Dedifferentiated amniotic fluid mesenchymal stem cell (primary cell): ENCODE data around the gene PHLDA1.
"Not testable (repeated sequence)": the region's sequence is repeated elsewhere in the genome, so short reads cannot be mapped to it uniquely, and the experiment has no call there.

ENCODE experiments used
- DNase-seq: peaks from one replicate; pipeline ENCODE4 v3.0.0-alpha.2; 2016; ENCODE audit errors: extremely low spot score

The PHLDA1 gene

DNA sequence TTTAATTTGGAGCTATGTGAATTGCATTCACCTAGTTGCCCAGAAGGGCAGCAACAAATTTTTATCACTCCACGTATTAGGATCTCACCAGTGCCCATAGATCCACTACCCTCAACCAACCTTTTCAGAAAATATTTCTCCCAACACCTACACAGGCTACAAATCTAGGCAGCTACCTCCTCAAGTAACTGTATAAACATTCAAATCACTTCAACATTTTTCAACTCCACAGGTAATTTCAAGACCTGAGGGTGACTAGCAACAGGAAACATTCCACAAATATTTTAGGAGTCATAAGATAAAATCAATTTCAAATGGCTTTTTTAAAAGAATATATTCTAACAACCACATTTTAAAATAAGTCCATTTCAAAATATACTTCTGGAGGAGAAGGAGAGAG, 12.9 kb downstream of the PHLDA1 start:
- no peak for DNase-seq

DNA sequence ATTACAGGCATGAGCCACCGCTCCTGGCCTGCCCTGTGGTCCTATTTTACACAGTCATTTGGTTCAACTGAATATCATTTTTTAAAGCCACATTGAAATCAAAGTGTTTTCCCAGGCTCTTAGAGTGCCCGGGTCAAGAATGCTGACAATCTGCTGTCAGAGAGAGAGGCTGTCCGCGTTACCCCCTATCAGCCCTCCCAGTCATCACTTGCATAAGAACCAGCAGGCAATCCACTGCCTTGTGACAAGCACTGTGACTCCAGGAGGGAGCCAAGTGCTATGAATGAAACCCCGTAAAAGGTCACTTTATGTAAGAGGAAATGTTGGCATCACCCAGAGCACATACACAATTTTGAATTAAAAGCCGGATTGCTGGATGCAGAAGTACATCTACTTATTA, 13.5 kb downstream of the PHLDA1 start:
- no peak for DNase-seq

DNA sequence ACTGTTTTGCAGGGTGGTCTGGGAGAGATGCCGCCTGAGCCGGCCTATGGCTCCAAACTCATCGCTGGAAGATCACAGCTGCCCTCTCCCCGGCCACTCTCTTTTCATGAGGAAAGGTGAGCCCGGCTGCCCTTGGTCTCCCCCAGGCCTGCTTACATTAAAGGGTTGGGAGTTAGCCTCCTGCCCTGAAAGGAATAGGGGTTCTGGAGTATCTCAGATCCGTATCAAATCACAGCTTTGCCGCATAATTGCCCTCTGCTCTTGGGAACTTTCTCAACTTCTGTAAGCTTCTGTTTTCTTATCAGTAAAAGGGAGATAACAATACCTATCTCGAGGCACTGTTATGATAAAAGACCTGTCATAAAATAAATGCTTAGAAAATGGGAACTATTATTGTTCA, 17.6 kb downstream of the PHLDA1 start:
- DNase-seq = no peak

DNA sequence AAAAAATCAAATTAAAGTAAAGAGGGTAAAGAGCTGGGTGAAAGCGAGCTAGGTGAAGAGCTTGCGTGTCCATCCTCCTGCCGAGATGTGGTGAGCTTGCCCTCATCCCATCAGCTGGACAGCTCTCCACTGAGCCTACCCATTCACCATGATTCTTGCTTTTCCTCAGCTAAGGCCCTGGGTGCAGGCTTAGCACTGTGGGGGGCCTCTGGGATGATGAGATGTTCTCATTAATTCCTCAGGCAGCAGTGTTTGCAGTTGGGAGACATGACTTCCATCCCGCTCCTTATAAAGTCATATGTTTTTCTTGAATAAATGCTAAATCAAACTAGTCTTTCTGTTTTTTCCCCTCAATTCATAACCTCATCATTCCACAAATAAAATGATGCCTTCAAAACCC, 18.0 kb downstream of the PHLDA1 start:
- DNase-seq = no peak

DNA sequence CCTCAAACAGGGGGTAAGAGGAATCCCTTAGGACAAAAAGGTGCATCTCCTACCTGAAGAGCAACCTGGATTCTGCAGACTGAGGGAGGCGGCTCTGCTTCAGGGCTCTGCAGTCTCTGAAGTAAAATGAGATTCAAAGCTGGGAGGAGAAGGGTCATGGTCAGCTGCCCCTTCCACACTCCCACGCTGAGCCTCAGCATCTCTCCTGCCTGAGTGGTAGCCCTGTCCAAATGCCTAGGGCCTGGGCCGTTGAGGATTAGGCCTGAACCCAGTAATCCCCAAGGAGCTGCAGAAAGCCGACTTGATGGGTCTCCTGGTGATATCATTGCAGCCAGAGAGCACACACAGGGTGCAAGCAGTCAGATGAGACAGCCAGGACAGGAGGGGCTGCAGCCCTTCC, 18.9 kb downstream of the PHLDA1 start:
- no peak for DNase-seq

DNA sequence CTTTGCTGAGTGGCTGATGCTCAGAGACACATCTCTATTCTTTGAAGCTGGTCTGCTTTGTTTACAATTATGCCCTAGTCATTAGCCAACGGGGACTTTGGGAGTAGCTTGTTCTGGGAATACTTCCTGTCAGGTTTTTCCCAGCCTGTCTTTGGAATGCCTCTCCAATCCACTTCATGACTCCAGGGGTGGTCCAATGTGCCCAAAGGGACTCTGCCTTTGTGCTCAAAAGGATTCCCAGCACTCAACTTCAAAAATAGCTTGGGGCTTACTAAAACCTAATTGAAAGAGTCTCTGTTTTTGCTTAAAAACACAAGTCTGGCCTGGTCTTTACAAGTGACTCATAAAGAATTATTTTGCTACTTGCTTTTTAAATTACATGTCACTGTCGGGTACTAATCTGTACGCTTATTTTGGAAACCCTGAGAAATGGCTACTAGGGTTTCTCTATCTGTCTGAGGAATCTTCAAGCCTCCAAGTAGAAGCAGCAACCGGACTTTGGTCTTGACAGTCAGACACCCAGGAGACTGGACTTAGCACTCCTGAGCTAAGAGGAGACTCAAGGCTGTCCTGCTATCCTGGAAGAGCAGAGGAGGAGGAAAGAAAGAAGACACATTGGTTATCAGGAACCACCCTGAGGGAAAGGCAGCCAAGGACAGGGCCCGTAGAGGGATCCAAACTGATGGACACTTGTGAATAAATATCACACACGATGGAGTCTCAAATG, 20.7 kb downstream of the PHLDA1 start:
- DNase-seq = no peak

DNA sequence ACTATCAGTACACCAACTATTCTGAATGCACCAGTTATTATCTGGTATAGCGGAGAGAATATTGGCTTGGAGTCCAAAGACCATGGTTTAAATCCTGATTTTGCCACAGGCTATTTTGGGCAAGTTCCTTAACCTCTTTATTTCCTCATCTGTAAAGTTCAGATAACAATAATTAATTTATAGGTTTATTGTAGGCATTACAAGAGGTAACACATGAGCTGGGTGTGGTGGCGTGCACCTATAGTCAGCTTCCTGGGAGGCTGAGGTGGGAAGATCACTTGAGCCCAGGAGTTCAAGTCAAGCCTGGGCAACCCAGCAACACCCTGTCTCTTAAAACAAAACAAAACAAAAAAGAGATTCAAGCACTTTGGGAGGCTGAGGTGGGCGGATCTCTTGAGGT, 23.1 kb downstream of the PHLDA1 start:
- DNase-seq = no peak

DNA sequence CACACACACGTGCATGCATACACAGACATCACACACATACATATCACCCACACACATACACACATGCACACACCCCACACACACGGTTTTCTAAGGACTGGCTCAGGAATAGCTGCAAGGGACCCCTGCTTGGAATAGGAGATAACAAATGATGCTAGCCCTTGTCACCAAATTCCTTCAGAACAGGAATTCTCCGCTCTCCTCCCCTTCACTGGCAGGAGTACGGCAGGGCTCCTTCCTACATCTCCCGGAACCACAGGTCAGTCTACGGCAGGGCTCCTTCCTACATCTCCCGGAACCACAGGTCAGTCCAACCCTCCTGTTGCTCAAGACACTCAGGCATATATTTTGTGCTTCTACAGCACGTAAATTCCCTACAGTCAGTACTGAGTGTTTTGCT, 23.9 kb downstream of the PHLDA1 start:
- DNase-seq = no peak

DNA sequence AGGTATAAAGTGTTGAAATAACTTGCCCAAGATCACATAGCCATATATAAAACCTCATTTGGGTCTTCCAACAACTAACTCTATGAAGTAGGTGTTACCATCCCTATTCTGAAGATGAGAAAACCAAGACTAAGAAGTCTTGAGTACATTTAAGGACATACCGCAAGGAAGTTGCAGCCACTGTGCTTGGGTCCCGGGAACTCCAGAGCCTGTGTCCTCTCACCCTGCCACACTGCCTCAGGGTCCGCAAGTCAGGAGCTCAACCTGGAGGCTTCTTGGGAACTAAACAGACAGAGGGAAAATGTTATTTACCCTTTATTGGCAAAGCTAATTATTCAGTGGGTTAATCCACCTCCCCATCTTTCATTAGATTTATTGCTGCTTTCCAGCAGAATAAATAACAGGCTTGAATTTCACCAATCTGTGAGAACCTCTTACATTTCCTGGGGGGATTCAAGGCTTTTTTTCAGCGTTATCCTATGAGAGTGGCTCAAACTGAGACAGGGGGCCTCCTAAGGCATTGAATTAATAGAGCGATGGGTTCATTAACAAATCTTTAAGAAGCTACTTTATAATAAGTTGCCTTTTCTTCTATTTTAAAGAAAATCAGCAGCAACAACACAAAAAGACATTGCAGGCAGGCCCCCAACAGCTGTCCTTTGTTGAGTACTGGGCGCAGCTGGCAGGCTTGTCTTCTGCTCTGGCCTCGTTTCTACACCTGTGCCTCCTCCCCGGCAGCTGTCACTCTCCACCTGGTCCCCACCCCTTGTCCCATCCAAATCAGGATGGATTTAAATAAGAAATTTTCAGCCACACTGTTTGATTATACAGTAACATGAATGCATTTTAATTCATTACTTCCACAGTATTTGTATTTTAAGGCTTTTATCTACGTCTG, 25.3 kb downstream of the PHLDA1 start:
- DNase-seq = no peak

DNA sequence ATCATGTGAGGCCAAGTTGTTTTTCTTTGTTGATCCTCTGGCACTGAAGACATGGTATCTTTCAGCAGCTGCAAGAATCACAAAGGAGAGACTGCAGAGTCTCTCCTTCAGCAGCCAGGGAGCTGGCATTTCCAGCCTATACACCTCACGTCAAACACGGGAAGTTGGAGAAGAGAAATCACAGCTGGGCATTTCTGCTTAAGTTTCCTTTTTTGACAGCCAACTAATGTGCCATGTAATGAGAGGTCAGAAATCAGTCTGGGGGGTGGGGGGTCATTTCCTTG, 28.3 kb downstream of the PHLDA1 start:
- DNase-seq = no peak

DNA sequence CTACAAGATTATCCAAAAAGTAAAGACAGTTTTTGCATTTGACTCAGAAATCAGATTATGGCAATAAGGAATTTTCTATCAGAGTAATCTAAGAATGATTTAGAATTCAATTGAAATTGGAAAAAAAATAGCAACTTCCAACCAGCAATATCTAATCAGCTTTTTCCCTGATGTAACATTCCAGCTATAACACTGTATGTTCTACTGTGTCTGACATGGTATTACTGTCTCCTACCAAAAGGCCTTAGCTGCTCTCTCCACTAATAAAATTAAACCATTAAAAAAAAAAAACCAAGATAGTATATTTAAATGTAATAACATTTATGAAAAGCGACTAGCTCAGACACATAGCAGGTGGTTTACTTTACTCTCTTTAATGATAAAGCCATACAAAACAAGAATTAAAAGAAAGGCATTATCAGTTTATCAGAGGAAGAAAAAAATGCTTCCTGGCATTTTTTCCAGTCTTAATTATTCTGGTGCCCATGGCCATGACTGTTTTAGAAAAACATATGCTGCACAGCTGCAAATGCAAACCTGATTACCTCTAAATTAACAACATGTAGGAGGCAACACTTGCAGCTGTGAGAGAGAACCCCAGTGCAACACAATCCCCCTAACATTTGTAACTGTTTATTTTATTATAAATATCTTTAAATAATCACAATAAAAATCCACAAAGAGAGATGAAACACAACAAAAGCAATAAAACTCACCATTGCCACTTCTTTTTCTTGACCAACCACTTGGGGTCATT, 28.8 kb downstream of the PHLDA1 start:
- no peak for DNase-seq

DNA sequence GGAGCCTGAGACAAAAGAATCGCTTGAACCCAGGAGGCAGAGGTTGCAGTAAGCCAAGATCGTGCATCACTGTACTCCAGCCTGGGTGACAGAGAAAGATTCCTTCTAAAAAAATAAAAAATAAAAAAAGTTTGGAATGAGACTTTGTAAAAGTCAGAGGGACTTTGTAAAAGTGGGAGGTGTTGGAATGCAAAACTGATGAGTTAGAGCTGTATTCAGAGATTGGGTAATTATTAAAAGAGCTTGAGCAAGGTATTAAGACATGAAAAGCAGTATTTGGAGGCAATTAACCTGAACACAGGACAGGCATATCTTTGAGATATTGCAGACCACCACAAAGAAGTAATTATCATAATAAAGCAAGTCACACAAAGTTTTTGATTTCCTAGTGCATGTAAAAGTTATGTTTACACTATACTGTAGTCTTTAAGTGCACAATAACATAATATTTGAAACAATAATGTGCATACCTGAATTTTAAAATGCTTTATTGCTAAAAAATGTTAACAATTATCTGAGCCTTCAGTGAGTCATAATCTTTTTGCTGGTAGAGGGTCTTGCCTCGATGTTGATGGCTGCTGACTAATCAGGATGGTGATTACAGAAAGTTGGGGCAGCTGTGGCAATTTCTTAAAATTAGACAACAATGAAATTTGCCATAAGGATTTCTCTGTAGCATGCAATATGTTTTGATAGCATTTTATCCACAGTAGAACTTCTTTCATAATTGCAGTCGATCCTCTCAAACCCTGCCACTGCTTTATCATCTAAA, 33.1 kb downstream of the PHLDA1 start:
- DNase-seq = no peak

DNA sequence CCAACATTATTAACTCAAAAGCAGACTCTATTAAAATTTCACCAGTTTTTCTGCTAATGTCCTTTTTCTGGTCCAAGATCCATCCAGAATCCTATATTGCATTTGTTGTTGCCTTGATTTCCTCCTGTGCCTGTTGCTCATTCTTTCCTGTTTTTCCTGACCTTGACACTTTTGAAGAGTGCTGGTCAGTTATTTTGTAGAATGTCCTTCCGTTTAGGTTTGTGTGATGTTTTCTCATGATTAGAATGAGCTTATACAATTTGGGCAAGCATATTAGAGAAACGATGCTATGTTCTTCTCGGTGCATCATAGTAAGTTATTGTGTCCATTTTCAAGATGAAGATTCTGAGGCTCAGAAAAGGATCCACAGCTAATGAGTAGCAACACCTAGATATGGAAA, 33.9 kb downstream of the PHLDA1 start:
- no peak for DNase-seq

DNA sequence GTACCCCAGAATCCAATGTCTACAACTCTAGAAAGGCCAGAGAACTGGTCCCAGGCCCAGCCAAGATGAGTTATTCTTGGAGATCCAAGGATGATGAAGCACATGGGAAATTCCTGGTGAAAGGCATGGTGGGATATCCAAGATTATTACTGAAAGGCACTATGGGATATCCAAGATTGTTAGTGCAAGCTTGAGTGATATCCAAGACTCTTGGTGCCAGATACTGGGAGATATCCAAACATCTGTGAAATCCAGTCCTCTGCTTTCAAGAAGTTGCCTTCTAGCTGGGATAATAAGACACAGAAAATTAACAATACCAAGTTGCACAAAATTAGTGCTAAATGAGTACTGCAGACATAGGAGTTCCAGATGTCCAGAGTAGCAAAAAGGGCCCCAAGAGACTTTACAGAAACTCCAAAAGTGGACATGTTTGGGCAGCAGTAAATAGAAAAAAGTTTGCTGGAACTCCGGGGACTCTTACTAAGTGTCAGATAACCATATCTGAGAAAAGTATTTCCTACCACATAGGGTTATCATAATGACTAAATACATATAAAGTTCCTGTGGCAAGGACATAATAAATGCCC, 34.6 kb downstream of the PHLDA1 start:
- DNase-seq = no peak

DNA sequence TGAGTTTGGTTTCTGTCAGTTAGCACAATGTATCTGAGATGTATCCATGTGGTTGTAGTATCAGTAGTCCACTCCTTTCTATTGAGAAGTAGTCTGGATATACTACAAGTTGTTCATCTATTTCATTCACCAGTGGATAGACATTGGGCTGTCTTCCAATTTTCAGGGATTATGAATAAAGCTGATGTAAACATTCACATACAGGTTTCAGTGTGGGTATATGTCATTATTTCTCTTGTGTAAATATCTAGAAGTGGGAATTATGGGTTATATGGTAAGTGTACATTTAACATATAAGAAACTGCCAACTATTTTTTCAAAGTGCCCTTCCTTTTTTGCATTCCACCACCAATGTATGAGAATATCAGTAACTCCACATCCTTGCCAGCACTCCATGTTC, 35.9 kb downstream of the PHLDA1 start:
- DNase-seq = no peak

DNA sequence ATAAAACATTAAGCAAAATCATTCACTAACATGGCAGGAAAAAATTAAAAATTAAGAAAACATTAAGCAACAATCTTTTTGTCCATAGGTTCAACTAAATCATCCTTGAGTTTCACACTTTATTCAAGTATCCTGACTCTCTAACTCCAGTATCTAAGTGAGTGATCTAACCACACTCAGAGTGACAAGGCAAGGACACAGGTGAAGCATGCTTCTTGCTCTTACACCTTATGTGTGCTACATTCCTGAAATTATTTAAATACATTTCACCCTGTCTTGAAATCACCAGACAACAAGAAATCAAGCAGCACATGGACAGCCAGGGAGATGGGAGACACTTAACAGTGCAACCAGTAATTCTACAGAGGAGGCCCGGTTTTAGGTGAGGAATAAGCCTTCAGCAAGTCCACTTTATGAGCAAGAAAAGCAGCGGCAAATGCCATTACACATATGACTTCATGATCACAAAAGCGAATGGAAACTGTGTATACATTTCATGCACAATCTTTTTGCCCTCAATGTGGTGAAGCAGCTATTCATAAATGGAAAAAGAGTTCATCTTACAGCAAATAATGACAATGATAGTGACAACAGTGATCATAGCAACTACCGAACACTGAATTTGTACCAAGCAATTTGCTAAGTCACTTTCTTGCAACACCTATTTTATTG, 37.4 kb downstream of the PHLDA1 start:
- no peak for DNase-seq

DNA sequence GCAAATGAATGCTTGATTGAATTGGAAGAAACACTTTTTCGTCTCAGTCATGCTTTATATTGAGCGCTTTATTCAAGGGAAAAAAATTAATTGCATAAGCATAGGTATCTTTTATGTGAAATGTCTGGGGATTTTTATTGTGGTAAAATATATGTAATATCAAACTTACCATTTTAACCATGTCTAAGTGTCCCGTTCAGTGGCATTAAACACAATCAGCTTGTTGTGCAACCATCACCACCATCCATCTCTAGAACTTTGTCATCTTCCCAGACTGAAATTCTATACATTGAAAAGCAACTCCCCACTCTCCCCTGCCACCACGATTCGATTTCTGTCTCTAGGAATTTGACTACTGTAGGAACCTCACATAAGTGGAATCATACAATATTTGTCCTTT, 39.8 kb downstream of the PHLDA1 start:
- DNase-seq = no peak

DNA sequence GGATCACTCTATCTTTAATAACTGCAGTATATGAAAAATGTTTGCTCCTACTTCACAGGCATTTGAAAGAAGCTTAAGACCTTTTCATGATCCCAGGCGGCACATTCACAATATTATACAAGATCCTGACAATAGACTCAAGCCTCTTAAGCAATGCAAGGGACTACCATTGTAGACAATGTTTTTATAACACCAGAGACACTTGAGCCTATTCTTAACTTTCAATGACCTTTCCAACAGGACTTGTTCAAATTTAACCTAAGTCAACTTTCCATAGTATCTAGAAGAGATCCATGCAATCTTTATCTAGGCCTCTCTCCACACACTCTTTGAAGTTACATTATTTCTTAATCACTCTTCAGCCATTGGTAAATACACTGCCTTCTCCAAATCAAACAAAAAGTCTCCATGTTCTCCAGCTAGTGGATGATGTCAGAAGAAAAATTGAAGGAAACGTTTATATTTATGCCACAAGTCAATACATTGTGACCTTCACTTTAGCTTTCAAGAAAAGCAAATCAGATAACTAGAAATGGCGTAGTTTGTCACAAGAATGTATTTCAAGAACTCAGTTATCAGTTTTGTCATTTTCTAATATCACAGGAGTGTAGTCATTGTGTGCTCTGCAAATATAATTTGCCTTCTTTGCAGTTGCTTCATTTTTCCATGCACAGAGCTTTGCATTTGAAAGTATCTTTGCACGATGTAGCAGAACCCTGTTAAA, 41.2 kb downstream of the PHLDA1 start:
- DNase-seq = no peak

DNA sequence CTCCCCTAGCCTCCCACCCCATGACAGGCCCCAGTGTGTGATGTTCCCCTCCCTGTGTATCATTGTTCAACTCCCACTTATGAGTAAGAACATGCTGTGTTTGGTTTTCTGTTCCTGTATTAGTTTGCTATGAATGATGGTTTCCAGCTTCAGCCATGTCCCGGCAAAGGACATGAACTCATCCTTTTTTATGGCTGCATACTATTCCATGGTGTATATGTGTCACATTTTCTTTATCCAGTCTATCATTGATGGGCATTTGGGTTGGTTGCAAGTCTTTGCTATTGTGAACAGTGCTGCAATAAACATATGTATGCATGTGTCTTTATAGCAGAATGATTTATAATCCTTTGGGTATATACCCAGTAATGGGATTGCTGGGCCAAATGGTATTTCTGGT, 43.9 kb downstream of the PHLDA1 start:
- not testable (repeated sequence) for DNase-seq

DNA sequence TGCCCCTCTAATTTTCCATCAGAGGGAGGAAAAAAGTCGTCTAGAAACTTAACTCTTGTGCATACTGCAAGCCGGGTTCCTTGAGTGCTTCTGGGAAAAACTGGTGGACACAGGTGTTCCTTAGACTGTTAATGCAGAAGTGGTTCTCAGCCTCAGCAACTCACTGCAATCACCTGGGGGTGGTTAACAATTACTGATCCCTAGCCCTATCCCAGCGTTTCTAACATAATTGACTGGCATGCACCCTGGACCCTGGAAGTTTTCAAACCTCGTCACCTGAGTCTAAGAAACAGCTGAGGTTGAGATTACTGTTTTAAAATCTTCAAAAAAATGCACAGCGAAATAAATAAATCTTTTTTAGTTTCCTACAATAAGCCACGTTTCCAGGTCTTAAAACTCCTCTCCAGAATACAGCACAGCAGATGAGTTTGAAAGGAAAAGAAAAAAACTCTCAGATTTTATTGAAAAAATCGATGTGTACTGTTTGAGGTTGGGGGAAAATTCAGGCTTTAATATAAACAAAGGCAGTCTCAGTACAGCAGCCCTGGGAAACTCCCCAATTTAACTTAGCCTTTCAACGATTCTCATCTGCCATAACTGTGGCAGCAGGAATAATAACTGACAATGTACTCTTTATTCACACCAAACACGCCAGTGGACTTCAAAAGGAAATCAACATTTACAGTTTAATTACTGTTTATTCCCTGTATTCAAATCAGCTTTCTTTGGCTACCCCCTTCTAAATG, 45.4 kb downstream of the PHLDA1 start:
- no peak for DNase-seq
